ENCODE results near the gene SRRM4.

The SRRM4 gene

GRCh38 chr12:119167902-119168301, 186.6 kb downstream of the SRRM4 start:
- DNase-seq (ENCODE audit: low read depth, low spot score), result no peak

- no peak for DNase-seq (ENCODE audit: low read depth, low spot score)
Observed at GRCh38 chr12:119168721-119169120, 187.4 kb downstream of the SRRM4 start.

- DNase-seq (ENCODE audit: low read depth, low spot score), result peak; percentile 72
Observed at GRCh38 chr12:119169150-119169549, 187.8 kb downstream of the SRRM4 start.

- no peak for DNase-seq (ENCODE audit: low read depth, low spot score)
Observed at GRCh38 chr12:119171291-119171690, 189.9 kb downstream of the SRRM4 start.

- no peak for DNase-seq (ENCODE audit: low read depth, low spot score)
Observed at GRCh38 chr12:119171691-119172425, 190.5 kb downstream of the SRRM4 start.

- no peak for DNase-seq (ENCODE audit: low read depth, low spot score)
Observed at GRCh38 chr12:119175081-119175480, 193.7 kb downstream of the SRRM4 start.

- DNase-seq (ENCODE audit: low read depth, low spot score), result peak; percentile 90
Observed at GRCh38 chr12:119176267-119177055, 195.1 kb downstream of the SRRM4 start.

GRCh38 chr12:119177056-119177325, 195.7 kb downstream of the SRRM4 start:
- DNase-seq (ENCODE audit: low read depth, low spot score), result no peak

- DNase-seq (ENCODE audit: low read depth, low spot score), result no peak
Observed at GRCh38 chr12:119177724-119178380, 196.5 kb downstream of the SRRM4 start.

GRCh38 chr12:119178544-119179334, 197.4 kb downstream of the SRRM4 start, which contains the start of gene HSPB8:
Gene HSPB8, plus strand, starts transcription at chr12:119178931. Its CDS starts 382 bp downstream, at chr12:119179313.
- DNase-seq (ENCODE audit: low read depth, low spot score), result peak; percentile 87

GRCh38 chr12:119179335-119180021, 198.1 kb downstream of the SRRM4 start:
- DNase-seq (ENCODE audit: low read depth, low spot score), result peak; percentile 90

GRCh38 chr12:119180380-119181040, 199.2 kb downstream of the SRRM4 start:
- DNase-seq (ENCODE audit: low read depth, low spot score), result peak; percentile 69

GRCh38 chr12:119181202-119181601, 199.9 kb downstream of the SRRM4 start:
- DNase-seq (ENCODE audit: low read depth, low spot score), result no peak

GRCh38 chr12:119181944-119182343, 200.6 kb downstream of the SRRM4 start:
- no peak for DNase-seq (ENCODE audit: low read depth, low spot score)

- peak; percentile 35 for DNase-seq (ENCODE audit: low read depth, low spot score)
Observed at GRCh38 chr12:119182701-119183493, 201.6 kb downstream of the SRRM4 start.

GRCh38 chr12:119183942-119184695, 202.8 kb downstream of the SRRM4 start:
- DNase-seq (ENCODE audit: low read depth, low spot score), result no peak

- DNase-seq (ENCODE audit: low read depth, low spot score), result no peak
Observed at GRCh38 chr12:119195256-119195655, 213.9 kb downstream of the SRRM4 start.

GRCh38 chr12:119198440-119198839, 217.1 kb downstream of the SRRM4 start:
- no peak for DNase-seq (ENCODE audit: low read depth, low spot score)

- DNase-seq (ENCODE audit: low read depth, low spot score), result no peak
Observed at GRCh38 chr12:119200601-119201000, 219.3 kb downstream of the SRRM4 start.
